Ureter (tissue), 1 donor: ENCODE results near the gene BRD4. TPM values are rescaled to one million over a fixed set of nuclear protein-coding genes. Genes with fewer than 3 reads are reported as not detected.
A peak's percentile ranks its signal among the peaks of the same experiment; 100 is the strongest.
"Not testable (repeated sequence)": the region's sequence is repeated elsewhere in the genome, so short reads cannot be mapped to it uniquely, and the experiment has no call there.

Source experiments
- DNase-seq: peaks from one replicate; pipeline ENCODE4 v3.0.0-alpha.2; 2020; ENCODE audit warnings: low spot score
- total RNA-seq: library from RNA; stranded (reverse); gene quantifications from one replicate; pipeline ENCODE4 v1.2.4, GENCODE V29; 2023
- donor health status: DM: yes; HTN: yes; CAD: no.

BRD4 gene
- total RNA-seq, 1 donor from 2014 or later: 134 TPM

- not testable (repeated sequence) for DNase-seq
Measured at GRCh38 chr19:15360015-15360414, 27.7 kb upstream of the BRD4 start.

- DNase-seq: no peak
Measured at GRCh38 chr19:15358918-15359317, 26.6 kb upstream of the BRD4 start.

- DNase-seq: no peak
Measured at GRCh38 chr19:15357906-15358305, 25.6 kb upstream of the BRD4 start.

GRCh38 chr19:15354566-15355296, 22.4 kb upstream of the BRD4 start:
- no peak for DNase-seq

- no peak for DNase-seq
Measured at GRCh38 chr19:15353908-15354307, 21.6 kb upstream of the BRD4 start.

- not testable (repeated sequence) for DNase-seq
Measured at GRCh38 chr19:15352535-15352934, 20.2 kb upstream of the BRD4 start.

- DNase-seq: not testable (repeated sequence)
Measured at GRCh38 chr19:15341328-15341727, 9.0 kb upstream of the BRD4 start.

GRCh38 chr19:15340086-15340485, 7.7 kb upstream of the BRD4 start:
- no peak for DNase-seq

GRCh38 chr19:15337202-15337601, 4.9 kb upstream of the BRD4 start:
- no peak for DNase-seq

GRCh38 chr19:15335992-15336391, 3.7 kb upstream of the BRD4 start:
- DNase-seq: not testable (repeated sequence)

- DNase-seq: peak; percentile 57
Measured at GRCh38 chr19:15331419-15332310, 674 bp downstream of the BRD4 start.

GRCh38 chr19:15330801-15331418, 1.4 kb downstream of the BRD4 start:
- no peak for DNase-seq

GRCh38 chr19:15328312-15328711, 4.0 kb downstream of the BRD4 start:
- no peak for DNase-seq

GRCh38 chr19:15324791-15325519, 7.4 kb downstream of the BRD4 start:
- DNase-seq: no peak

- DNase-seq: peak; percentile 51
Measured at GRCh38 chr19:15323496-15324235, 8.7 kb downstream of the BRD4 start.

- no peak for DNase-seq
Measured at GRCh38 chr19:15321739-15322138, 10.6 kb downstream of the BRD4 start.

GRCh38 chr19:15320116-15320515, 12.2 kb downstream of the BRD4 start:
- DNase-seq: no peak

- no peak for DNase-seq
Measured at GRCh38 chr19:15318241-15318691, 14.1 kb downstream of the BRD4 start.

GRCh38 chr19:15317392-15318071, 14.8 kb downstream of the BRD4 start:
- no peak for DNase-seq

GRCh38 chr19:15316498-15316897, 15.8 kb downstream of the BRD4 start:
- no peak for DNase-seq
